GM12891 (cell line): Measurements from ENCODE around the gene FILIP1L.

Experiments
- POLR2A ChIP-seq: IDR thresholded peaks from 2 replicates; pipeline ENCODE4 v1.6.1; 2011; ENCODE audit warnings: low read depth, low read length, control low read depth
- TAF1 ChIP-seq: IDR thresholded peaks from 2 replicates; pipeline ENCODE4 v1.6.1; 2011; ENCODE audit warnings: low read depth, low read length, control low read depth

DNA sequence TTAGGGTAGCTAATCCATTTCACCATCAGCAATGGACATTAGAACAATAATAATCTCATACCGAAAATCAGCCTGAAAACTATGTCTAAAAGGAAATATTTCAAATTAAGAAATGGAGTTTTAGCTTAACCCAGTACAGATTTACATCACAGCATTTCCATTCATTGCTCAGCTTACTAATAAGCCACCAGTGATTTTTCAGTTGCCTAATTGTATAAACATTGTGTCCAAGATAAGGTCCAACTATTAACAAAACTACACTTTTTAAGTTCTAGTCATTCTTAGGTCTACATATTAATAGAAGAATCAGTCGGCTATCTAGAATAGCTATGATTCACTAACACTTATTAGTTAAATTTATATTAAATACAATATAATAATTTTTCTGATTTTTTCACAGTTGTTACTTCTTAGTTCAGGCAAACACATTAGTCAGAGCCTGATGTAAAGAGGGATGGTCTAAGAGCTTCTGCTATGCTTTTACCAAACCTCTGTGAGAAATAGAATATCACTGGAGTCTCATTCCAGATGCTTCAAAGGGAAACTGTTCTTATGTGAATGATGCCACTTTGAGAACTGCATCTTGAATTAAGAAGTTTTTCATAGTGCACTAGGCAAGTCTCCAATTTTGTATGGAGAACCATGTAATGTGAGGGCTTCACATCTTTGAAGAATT lies 222.6 kb downstream of the FILIP1L start:
- TF ChIP-seq POLR2A (no peak), TAF1 (no peak)
